SK-N-SH (cell line): Measurements from ENCODE around the gene ABCC4. TPM values are rescaled to one million over a fixed set of nuclear protein-coding genes. Genes with fewer than 3 reads are reported as not detected.

Experiments
- CTCF ChIA-PET: fragments of 300-600, 350-600 bp; formaldehyde crosslinking; extraction: SDS; loops from one replicate; lab custom pipeline; 2021; lab: Yijun Ruan, JAX
- POLR2A ChIA-PET: fragments of 350-600 bp; sonication (Branson Sonifier 250); formaldehyde crosslinking; extraction: SDS; loops from one replicate; lab custom pipeline; 2020; ENCODE audit warnings: antibody characterized with exemption, inconsistent platforms; lab: Yijun Ruan, JAX
- DNase-seq: peaks from one replicate; pipeline ENCODE4 v3.0.0; 2012
- H2AFZ ChIP-seq: fragments of 200-600 bp; sonication (generic); 2 replicates; pipeline ENCODE4 v1.8.1; 2016; ENCODE audit warnings: antibody characterized with exemption, mild to moderate bottlenecking, low read depth
- H3F3A ChIP-seq: fragments of 200-600 bp; sonication (generic); replicated peaks from 2 replicates; pipeline ENCODE3; 2016; ENCODE audit warnings: antibody characterized with exemption, mild to moderate bottlenecking; ENCODE audit not compliant: insufficient read depth
- H3K27ac ChIP-seq, 2 experiments: fragments of 200-500 bp in 1 of 2; fragments of 200-600 bp in 1 of 2; sonication (Bioruptor generic) in 1 of 2; sonication (generic), shearing (Covaris generic) in 1 of 2; 2 replicates each; pipeline versions ENCODE4 v1.5.1 to v1.6.1; 2014 to 2016; ENCODE audit warnings: low read depth in 2 of 2, inconsistent platforms in 1 of 2, low read length in 1 of 2, mild to moderate bottlenecking in 1 of 2, mixed read lengths in 1 of 2
- H3K27me3 ChIP-seq: fragments of 200-600 bp; sonication (generic), shearing (Covaris generic); 2 replicates; pipeline ENCODE4 v1.6.1; 2016; ENCODE audit warnings: mixed run types; ENCODE audit not compliant: insufficient read depth
- H3K36me3 ChIP-seq, 2 experiments: fragments of 200-500 bp in 1 of 2; fragments of 200-600 bp in 1 of 2; sonication (Bioruptor generic) in 1 of 2; sonication (generic) in 1 of 2; replicated peaks in 1 of 2; 2 replicates each; pipeline versions ENCODE3 to v1.5.1; 2014 to 2016; ENCODE audit warnings: low read length in 1 of 2, mild to moderate bottlenecking in 1 of 2; ENCODE audit not compliant: insufficient read depth in 2 of 2, control insufficient read depth in 1 of 2
- H3K4me1 ChIP-seq, 2 experiments: fragments of 200-500 bp in 1 of 2; fragments of 200-600 bp in 1 of 2; sonication (Bioruptor generic) in 1 of 2; sonication (generic), shearing (Covaris generic) in 1 of 2; 2 replicates each; pipeline versions ENCODE4 v1.5.1 to v1.6.1; 2014 to 2016; ENCODE audit warnings: low read depth in 1 of 2, low read length in 1 of 2, mixed run types in 1 of 2; ENCODE audit not compliant: insufficient read depth in 2 of 2, control insufficient read depth in 1 of 2
- H3K4me2 ChIP-seq: fragments of 200-600 bp; sonication (generic), shearing (Covaris generic); 2 replicates; pipeline ENCODE4 v1.6.1; 2017; ENCODE audit warnings: mixed run types
- H3K4me3 ChIP-seq, 2 experiments: fragments of 200-500 bp in 1 of 2; fragments of 200-600 bp in 1 of 2; sonication (Bioruptor generic) in 1 of 2; sonication (generic), shearing (Covaris generic) in 1 of 2; 2 replicates each; pipeline versions ENCODE4 v1.5.1 to v1.8.1; 2014 to 2016; ENCODE audit warnings: low read depth in 2 of 2, inconsistent platforms in 1 of 2, low read length in 1 of 2, mild to moderate bottlenecking in 1 of 2, mixed read lengths in 1 of 2, moderate library complexity in 1 of 2
- H3K79me2 ChIP-seq: fragments of 200-600 bp; sonication (generic); 2 replicates; pipeline ENCODE4 v1.8.1; 2017; ENCODE audit warnings: mild to moderate bottlenecking; ENCODE audit not compliant: insufficient read depth
- H3K9ac ChIP-seq: fragments of 200-600 bp; sonication (generic); 2 replicates; pipeline ENCODE4 v1.6.1; 2017; ENCODE audit warnings: mixed run types
- H3K9me2 ChIP-seq: fragments of 200-600 bp; sonication (generic); 2 replicates; pipeline ENCODE4 v1.6.1; 2017; ENCODE audit warnings: mixed run types
- H3K9me3 ChIP-seq: fragments of 200-600 bp; sonication (generic); 2 replicates; pipeline ENCODE4 v1.6.1; 2017; ENCODE audit warnings: mixed run types, mild to moderate bottlenecking, moderate library complexity
- H4K20me1 ChIP-seq: fragments of 200-600 bp; sonication (generic); 2 replicates; pipeline ENCODE4 v1.6.1; 2017; ENCODE audit warnings: mild to moderate bottlenecking, mixed run types; ENCODE audit not compliant: insufficient read depth
- CHD2 ChIP-seq: fragments of 150-350 bp; IDR thresholded peaks from 2 replicates; pipeline ENCODE4 v1.6.1; 2018; ENCODE audit warnings: low read length; ENCODE audit not compliant: partially characterized antibody
- ELF1 ChIP-seq: IDR thresholded peaks from 2 replicates; pipeline ENCODE4 v1.4.0; 2012
- EP300 ChIP-seq, 2 experiments: IDR thresholded peaks; 2 replicates each; pipeline versions ENCODE4 v1.4.0 to v1.6.1; 2012; ENCODE audit warnings: borderline replicate concordance in 1 of 2, low read depth in 1 of 2, low read length in 1 of 2
- EZH2phosphoT487 ChIP-seq: fragments of 200-600 bp; sonication (generic); IDR thresholded peaks from 2 replicates; pipeline ENCODE4 v1.6.1; 2017; ENCODE audit warnings: low read depth, mixed run types, mild to moderate bottlenecking, antibody characterized with exemption, moderate library complexity, borderline replicate concordance
- FOSL2 ChIP-seq: IDR thresholded peaks from 2 replicates; pipeline ENCODE4 v1.4.0; 2012; ENCODE audit warnings: low read depth, mild to moderate bottlenecking, moderate library complexity, borderline replicate concordance
- FOXJ3 ChIP-seq: sonication (generic); formaldehyde crosslinking; IDR thresholded peaks from 2 replicates; pipeline ENCODE4 v1.5.1; 2020; ENCODE audit warnings: mild to moderate bottlenecking, missing genetic modification reagents
- GABPA ChIP-seq: IDR thresholded peaks from 2 replicates; pipeline ENCODE4 v1.4.0; 2012; ENCODE audit warnings: low read depth, mild to moderate bottlenecking
- JUND ChIP-seq: IDR thresholded peaks from 2 replicates; pipeline ENCODE4 v1.4.0; 2012
- MEF2A ChIP-seq: IDR thresholded peaks from 2 replicates; pipeline ENCODE4 v1.4.0; 2012; ENCODE audit warnings: low read depth, borderline replicate concordance
- NFIC ChIP-seq: IDR thresholded peaks from 2 replicates; pipeline ENCODE4 v1.4.0; 2012; ENCODE audit warnings: borderline replicate concordance
- RAD21 ChIP-seq: IDR thresholded peaks from 2 replicates; pipeline ENCODE4 v1.6.1; 2012; ENCODE audit warnings: mild to moderate bottlenecking, low read length
- REST ChIP-seq: IDR thresholded peaks from 2 replicates; pipeline ENCODE4 v1.6.1; 2012; ENCODE audit warnings: mild to moderate bottlenecking, low read depth, low read length, moderate library complexity
- RFX5 ChIP-seq: IDR thresholded peaks from 2 replicates; pipeline ENCODE4 v1.6.1; 2012; ENCODE audit warnings: mild to moderate bottlenecking, improper control_type of control experiment, low read length
- SMC3 ChIP-seq: IDR thresholded peaks from 2 replicates; pipeline ENCODE4 v1.6.1; 2012; ENCODE audit warnings: low read depth, low read length, improper control_type of control experiment
- WGBS: methylation state at CpG from one replicate; pipeline ENCODE4 v1.1.6; 2017; ENCODE audit warnings: low lambda C conversion rate; 5-methylcytosine and 5-hydroxymethylcytosine counted together
- polyA plus RNA-seq, 3 experiments: library from polyadenylated mRNA; depleted of rRNA; stranded (reverse); fragments of >200 nt; gene quantifications; 2 replicates each; pipeline ENCODE4 v1.2.3, GENCODE V29; 2012
- TF ChIP-seq, protein P1 (sequence below): fragments of 150-350 bp; IDR thresholded peaks from 2 replicates; pipeline ENCODE4 v1.6.1; 2016; ENCODE audit warnings: mild to moderate bottlenecking, low read depth, low read length
- TF ChIP-seq, protein P2 (sequence below): IDR thresholded peaks from 2 replicates; pipeline ENCODE4 v1.4.0; 2012; ENCODE audit warnings: low read depth
- TF ChIP-seq, protein P3 (sequence below): fragments of 200-600 bp; sonication (generic); IDR thresholded peaks from 2 replicates; pipeline ENCODE4 v1.6.1; 2017; ENCODE audit warnings: antibody characterized with exemption, mild to moderate bottlenecking, moderate library complexity
- TF ChIP-seq, protein P4 (sequence below): IDR thresholded peaks from 2 replicates; pipeline ENCODE4 v1.4.0; 2012; ENCODE audit warnings: low read depth, borderline replicate concordance

The ABCC4 gene
- polyA plus RNA-seq, 1 of the 3 experiments (the other 2 are of a cell fraction) = 7.8 TPM

GRCh38 chr13:95003019-95003813 lies 298.0 kb downstream of the ABCC4 start:
- ChIA-PET POLR2A (no interaction called here), CTCF (interaction anchor here (0.9 to 1.0 kb wide), 2 partner anchors 11 to 37 kb away, joined by 3 read pairs; no protein-coding TSS in a partner anchor)
- no peak overlapping the region for H3K4me3 ChIP-seq
- no peak overlapping the region for H3K9ac ChIP-seq
- no peaks in the 10 kb centered on the region for H3K9me3 ChIP-seq
- H3K27ac ChIP-seq = no peak overlapping the region
- H3K4me1 ChIP-seq = 0 out of 4 replicates have a peak, but pooled peaks cover 0 to 4% of the 10 kb centered on the region in 2 experiments
- H2AFZ ChIP-seq = no peak overlapping the region
- H4K20me1 ChIP-seq = no peaks in the 10 kb centered on the region
- H3K36me3 ChIP-seq = no peaks in the 10 kb centered on the region
- H3K27me3 ChIP-seq = no peaks in the 10 kb centered on the region
- peak; percentile 57 for DNase-seq
- no peak overlapping the region for H3K4me2 ChIP-seq
- no peaks in the 10 kb centered on the region for H3K9me2 ChIP-seq
- H3F3A ChIP-seq = no peaks in the 10 kb centered on the region
- WGBS = 62% methylated on average over 8 of the region's 41 CpGs
- TF ChIP-seq ELF1 (no peak), REST (no peak), EZH2phosphoT487 (no peak), EP300 (IDR thresholded peaks at IDR 0.05; ENCODE audit: borderline replicate concordance in 1 of 2, low read depth in 1 of 2, low read length in 1 of 2) (no peak), GABPA (no peak), JUND (no peak), NFIC (no peak), MEF2A (no peak), CHD2 (no peak), RAD21 (no peak), RFX5 (no peak), FOSL2 (no peak), FOXJ3 (CRISPR knock-in tag) (no peak), SMC3 (no peak)
- TF ChIP-seq, protein P1, sequence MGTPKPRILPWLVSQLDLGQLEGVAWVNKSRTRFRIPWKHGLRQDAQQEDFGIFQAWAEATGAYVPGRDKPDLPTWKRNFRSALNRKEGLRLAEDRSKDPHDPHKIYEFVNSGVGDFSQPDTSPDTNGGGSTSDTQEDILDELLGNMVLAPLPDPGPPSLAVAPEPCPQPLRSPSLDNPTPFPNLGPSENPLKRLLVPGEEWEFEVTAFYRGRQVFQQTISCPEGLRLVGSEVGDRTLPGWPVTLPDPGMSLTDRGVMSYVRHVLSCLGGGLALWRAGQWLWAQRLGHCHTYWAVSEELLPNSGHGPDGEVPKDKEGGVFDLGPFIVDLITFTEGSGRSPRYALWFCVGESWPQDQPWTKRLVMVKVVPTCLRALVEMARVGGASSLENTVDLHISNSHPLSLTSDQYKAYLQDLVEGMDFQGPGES = no peak
- TF ChIP-seq, protein P2, sequence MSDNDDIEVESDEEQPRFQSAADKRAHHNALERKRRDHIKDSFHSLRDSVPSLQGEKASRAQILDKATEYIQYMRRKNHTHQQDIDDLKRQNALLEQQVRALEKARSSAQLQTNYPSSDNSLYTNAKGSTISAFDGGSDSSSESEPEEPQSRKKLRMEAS = no peak
- TF ChIP-seq, protein P3, sequence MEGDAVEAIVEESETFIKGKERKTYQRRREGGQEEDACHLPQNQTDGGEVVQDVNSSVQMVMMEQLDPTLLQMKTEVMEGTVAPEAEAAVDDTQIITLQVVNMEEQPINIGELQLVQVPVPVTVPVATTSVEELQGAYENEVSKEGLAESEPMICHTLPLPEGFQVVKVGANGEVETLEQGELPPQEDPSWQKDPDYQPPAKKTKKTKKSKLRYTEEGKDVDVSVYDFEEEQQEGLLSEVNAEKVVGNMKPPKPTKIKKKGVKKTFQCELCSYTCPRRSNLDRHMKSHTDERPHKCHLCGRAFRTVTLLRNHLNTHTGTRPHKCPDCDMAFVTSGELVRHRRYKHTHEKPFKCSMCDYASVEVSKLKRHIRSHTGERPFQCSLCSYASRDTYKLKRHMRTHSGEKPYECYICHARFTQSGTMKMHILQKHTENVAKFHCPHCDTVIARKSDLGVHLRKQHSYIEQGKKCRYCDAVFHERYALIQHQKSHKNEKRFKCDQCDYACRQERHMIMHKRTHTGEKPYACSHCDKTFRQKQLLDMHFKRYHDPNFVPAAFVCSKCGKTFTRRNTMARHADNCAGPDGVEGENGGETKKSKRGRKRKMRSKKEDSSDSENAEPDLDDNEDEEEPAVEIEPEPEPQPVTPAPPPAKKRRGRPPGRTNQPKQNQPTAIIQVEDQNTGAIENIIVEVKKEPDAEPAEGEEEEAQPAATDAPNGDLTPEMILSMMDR = no peak
- TF ChIP-seq, protein P4, sequence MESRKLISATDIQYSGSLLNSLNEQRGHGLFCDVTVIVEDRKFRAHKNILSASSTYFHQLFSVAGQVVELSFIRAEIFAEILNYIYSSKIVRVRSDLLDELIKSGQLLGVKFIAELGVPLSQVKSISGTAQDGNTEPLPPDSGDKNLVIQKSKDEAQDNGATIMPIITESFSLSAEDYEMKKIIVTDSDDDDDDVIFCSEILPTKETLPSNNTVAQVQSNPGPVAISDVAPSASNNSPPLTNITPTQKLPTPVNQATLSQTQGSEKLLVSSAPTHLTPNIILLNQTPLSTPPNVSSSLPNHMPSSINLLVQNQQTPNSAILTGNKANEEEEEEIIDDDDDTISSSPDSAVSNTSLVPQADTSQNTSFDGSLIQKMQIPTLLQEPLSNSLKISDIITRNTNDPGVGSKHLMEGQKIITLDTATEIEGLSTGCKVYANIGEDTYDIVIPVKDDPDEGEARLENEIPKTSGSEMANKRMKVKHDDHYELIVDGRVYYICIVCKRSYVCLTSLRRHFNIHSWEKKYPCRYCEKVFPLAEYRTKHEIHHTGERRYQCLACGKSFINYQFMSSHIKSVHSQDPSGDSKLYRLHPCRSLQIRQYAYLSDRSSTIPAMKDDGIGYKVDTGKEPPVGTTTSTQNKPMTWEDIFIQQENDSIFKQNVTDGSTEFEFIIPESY = no peak
- H3K79me2 ChIP-seq = no peaks in the 10 kb centered on the region
